ENCODE data around the gene STXBP1. TPM values are rescaled to one million over a fixed set of nuclear protein-coding genes. Genes with fewer than 3 reads are reported as not detected.

STXBP1 gene
- total and polyA plus RNA-seq, 2 of the 13 experiments (the other 11 are each of a cell fraction or from before 2014, with no cell fraction given): 2.9 TPM

DNA sequence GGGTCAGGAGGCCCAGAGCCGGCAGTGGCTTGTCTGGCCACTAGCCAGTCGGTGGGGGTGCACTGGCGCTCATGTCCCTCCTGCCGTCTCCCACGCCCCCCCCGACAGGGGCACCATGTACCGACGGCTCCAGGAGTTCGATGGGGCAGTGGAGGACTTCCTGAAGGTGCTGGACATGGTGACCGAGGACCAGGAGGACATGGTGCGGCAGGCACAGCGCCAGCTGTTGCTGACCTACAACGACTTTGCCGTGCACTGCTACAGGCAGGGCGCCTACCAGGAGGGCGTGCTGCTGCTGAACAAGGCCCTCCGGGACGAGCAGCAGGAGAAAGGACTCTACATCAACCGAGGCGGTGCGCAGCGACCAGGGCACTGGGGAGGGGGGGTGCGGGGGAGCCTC lies 111.9 kb downstream of the STXBP1 start:
- CTCF ChIA-PET (ENCODE audit: low intra/inter-chr PET ratio, low total read pairs): no interaction called here
- no TSS peak for BruUV-seq (replicated peaks)
- H2AFZ ChIP-seq (ENCODE audit: low read length): no peak overlapping the region

DNA sequence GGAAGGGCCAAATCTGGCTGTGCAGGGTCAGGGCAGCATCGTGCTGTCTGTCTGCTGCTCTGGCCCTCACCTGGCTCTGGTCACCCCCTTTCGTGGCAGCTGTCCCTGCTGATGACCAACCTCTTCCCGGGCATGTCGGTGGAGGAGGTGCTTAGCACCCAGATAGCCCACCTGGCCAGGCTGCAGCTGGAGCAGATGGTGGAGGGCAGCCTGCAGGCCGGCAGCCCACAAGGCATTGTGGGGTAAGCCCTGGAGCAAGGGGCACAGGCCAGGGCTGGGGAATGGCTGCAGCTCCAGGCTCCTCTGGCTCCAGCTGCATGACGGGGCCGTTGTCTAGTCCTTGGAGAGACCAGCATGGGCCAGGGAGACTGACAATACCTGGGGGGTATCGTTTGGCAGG lies 114.8 kb downstream of the STXBP1 start:
- H3K9ac ChIP-seq (ENCODE audit: insufficient read depth, low read depth, low read length): no peak overlapping the region
- POLR2A ChIA-PET: no interaction called here
- DNase-seq (ENCODE audit: low spot score): no peak
- no peak for ATAC-seq
- BruUV-seq (replicated peaks): no TSS peak
- no peaks in the 10 kb centered on the region for H3K36me3 ChIP-seq (replicated peaks in 1 of 2; ENCODE audit: control insufficient read depth in 1 of 2, insufficient read depth in 2 of 2, low read length in 2 of 2)
- WGBS (ENCODE audit: low lambda C conversion rate): 23% methylated on average over 3 of the region's 8 CpGs
- no peaks in the 10 kb centered on the region for H4K20me1 ChIP-seq (ENCODE audit: insufficient read depth, low read length)
- peaks cover 32% of the 10 kb centered on the region for H3K4me1 ChIP-seq (ENCODE audit: insufficient read depth, low read length)
- H3K4me3 ChIP-seq (replicated peaks in 1 of 3; ENCODE audit: insufficient read depth in 1 of 3, low read depth in 2 of 3, low read length in 3 of 3): no peak overlapping the region
- H2AFZ ChIP-seq (ENCODE audit: low read length): no peak overlapping the region
- no peak overlapping the region for H3K4me2 ChIP-seq (ENCODE audit: low read depth, low read length)
- peaks cover 0 to 2% of the 10 kb centered on the region in 2 experiments; a peak in 1 of 5 replicates for H3K27me3 ChIP-seq (ENCODE audit: control insufficient read depth in 1 of 2, insufficient read depth in 2 of 2, low read length in 2 of 2)
- H3K9me3 ChIP-seq (ENCODE audit: low read length): no peaks in the 10 kb centered on the region
- H3K79me2 ChIP-seq (ENCODE audit: insufficient read depth, low read length): no peaks in the 10 kb centered on the region
- CTCF ChIA-PET (ENCODE audit: low intra/inter-chr PET ratio, low total read pairs): no interaction called here
- no peak overlapping the region for H3K27ac ChIP-seq (ENCODE audit: extremely low read length, insufficient read depth, low read length)
- intact Hi-C loops (cut with micrococcal nuclease; ENCODE audit: unreplicated experiment) (loop anchor here (10.0 kb wide), 1 partner anchor 222 kb away; no protein-coding TSS in a partner anchor), in situ Hi-C loops (cut with HindIII; ENCODE audit: extremely low pct_ligation_motif_present, low pct_unique_long_range_greater_than_20kb) (no loop called here)
- no peak for FAIRE-seq
- TF ChIP-seq, protein P1, sequence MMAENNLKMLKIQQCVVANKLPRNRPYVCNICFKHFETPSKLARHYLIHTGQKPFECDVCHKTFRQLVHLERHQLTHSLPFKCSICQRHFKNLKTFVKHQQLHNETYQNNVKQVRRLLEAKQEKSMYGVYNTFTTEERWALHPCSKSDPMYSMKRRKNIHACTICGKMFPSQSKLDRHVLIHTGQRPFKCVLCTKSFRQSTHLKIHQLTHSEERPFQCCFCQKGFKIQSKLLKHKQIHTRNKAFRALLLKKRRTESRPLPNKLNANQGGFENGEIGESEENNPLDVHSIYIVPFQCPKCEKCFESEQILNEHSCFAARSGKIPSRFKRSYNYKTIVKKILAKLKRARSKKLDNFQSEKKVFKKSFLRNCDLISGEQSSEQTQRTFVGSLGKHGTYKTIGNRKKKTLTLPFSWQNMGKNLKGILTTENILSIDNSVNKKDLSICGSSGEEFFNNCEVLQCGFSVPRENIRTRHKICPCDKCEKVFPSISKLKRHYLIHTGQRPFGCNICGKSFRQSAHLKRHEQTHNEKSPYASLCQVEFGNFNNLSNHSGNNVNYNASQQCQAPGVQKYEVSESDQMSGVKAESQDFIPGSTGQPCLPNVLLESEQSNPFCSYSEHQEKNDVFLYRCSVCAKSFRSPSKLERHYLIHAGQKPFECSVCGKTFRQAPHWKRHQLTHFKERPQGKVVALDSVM (CRISPR knock-in tag; IDR thresholded peaks at IDR 0.05): no peak
- TF ChIP-seq, protein P2, sequence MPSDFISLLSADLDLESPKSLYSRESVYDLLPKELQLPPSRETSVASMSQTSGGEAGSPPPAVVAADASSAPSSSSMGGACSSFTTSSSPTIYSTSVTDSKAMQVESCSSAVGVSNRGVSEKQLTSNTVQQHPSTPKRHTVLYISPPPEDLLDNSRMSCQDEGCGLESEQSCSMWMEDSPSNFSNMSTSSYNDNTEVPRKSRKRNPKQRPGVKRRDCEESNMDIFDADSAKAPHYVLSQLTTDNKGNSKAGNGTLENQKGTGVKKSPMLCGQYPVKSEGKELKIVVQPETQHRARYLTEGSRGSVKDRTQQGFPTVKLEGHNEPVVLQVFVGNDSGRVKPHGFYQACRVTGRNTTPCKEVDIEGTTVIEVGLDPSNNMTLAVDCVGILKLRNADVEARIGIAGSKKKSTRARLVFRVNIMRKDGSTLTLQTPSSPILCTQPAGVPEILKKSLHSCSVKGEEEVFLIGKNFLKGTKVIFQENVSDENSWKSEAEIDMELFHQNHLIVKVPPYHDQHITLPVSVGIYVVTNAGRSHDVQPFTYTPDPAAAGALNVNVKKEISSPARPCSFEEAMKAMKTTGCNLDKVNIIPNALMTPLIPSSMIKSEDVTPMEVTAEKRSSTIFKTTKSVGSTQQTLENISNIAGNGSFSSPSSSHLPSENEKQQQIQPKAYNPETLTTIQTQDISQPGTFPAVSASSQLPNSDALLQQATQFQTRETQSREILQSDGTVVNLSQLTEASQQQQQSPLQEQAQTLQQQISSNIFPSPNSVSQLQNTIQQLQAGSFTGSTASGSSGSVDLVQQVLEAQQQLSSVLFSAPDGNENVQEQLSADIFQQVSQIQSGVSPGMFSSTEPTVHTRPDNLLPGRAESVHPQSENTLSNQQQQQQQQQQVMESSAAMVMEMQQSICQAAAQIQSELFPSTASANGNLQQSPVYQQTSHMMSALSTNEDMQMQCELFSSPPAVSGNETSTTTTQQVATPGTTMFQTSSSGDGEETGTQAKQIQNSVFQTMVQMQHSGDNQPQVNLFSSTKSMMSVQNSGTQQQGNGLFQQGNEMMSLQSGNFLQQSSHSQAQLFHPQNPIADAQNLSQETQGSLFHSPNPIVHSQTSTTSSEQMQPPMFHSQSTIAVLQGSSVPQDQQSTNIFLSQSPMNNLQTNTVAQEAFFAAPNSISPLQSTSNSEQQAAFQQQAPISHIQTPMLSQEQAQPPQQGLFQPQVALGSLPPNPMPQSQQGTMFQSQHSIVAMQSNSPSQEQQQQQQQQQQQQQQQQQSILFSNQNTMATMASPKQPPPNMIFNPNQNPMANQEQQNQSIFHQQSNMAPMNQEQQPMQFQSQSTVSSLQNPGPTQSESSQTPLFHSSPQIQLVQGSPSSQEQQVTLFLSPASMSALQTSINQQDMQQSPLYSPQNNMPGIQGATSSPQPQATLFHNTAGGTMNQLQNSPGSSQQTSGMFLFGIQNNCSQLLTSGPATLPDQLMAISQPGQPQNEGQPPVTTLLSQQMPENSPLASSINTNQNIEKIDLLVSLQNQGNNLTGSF (CRISPR knock-in tag; IDR thresholded peaks at IDR 0.05): no peak
- TF ChIP-seq ETV5 (CRISPR knock-in tag; IDR thresholded peaks at IDR 0.05; ENCODE audit: borderline replicate concordance) (no peak), ZNF737 (CRISPR knock-in tag; IDR thresholded peaks at IDR 0.05; ENCODE audit: borderline replicate concordance) (no peak), BRD4 (CRISPR knock-in tag; IDR thresholded peaks at IDR 0.05) (no peak), ZFY (CRISPR knock-in tag; IDR thresholded peaks at IDR 0.05) (no peak)

More for the DNA sequence above, 111.9 kb downstream of the STXBP1 start:
- Histone ChIP-seq H3K27me3 (ENCODE audit: control insufficient read depth in 1 of 2, insufficient read depth in 2 of 2, low read length in 2 of 2) (peaks cover 0 to 2% of the 10 kb centered on the region in 2 experiments; a peak in 1 of 5 replicates), H3K9ac (ENCODE audit: insufficient read depth, low read depth, low read length) (no peak overlapping the region), H3K27ac (ENCODE audit: extremely low read length, insufficient read depth, low read length) (no peak overlapping the region), H3K79me2 (ENCODE audit: insufficient read depth, low read length) (no peaks in the 10 kb centered on the region), H3K4me2 (ENCODE audit: low read depth, low read length) (no peak overlapping the region), H3K36me3 (replicated peaks in 1 of 2; ENCODE audit: control insufficient read depth in 1 of 2, insufficient read depth in 2 of 2, low read length in 2 of 2) (no peaks in the 10 kb centered on the region), H4K20me1 (ENCODE audit: insufficient read depth, low read length) (no peaks in the 10 kb centered on the region), H3K4me1 (ENCODE audit: insufficient read depth, low read length) (peaks cover 15% of the 10 kb centered on the region), H3K4me3 (replicated peaks in 1 of 3; ENCODE audit: insufficient read depth in 1 of 3, low read depth in 2 of 3, low read length in 3 of 3) (no peak overlapping the region), H3K9me3 (ENCODE audit: low read length) (no peaks in the 10 kb centered on the region)
- 51% methylated on average over 5 of the region's 23 CpGs for WGBS (ENCODE audit: low lambda C conversion rate)
- FAIRE-seq (no peak), DNase-seq (ENCODE audit: low spot score) (no peak), ATAC-seq (peak; percentile 45)
- POLR2A ChIA-PET: interaction anchor here (0.7 to 1.4 kb wide), 2 partner anchors 8 to 10 kb away, joined by 3 to 6 read pairs; partner anchors contain the start of genes PTRH1 and TTC16
- intact Hi-C loops (cut with micrococcal nuclease; ENCODE audit: unreplicated experiment): loop anchor here (10.0 kb wide), 1 partner anchor 219 kb away; no protein-coding TSS in a partner anchor
- in situ Hi-C loops (cut with HindIII; ENCODE audit: extremely low pct_ligation_motif_present, low pct_unique_long_range_greater_than_20kb): no loop called here
- no peak for TF ChIP-seq ZNF782 (CRISPR knock-in tag; IDR thresholded peaks at IDR 0.05; ENCODE audit: borderline replicate concordance)
- no peak for TF ChIP-seq AHR (CRISPR knock-in tag; IDR thresholded peaks at IDR 0.05)
- TF ChIP-seq, protein P3, sequence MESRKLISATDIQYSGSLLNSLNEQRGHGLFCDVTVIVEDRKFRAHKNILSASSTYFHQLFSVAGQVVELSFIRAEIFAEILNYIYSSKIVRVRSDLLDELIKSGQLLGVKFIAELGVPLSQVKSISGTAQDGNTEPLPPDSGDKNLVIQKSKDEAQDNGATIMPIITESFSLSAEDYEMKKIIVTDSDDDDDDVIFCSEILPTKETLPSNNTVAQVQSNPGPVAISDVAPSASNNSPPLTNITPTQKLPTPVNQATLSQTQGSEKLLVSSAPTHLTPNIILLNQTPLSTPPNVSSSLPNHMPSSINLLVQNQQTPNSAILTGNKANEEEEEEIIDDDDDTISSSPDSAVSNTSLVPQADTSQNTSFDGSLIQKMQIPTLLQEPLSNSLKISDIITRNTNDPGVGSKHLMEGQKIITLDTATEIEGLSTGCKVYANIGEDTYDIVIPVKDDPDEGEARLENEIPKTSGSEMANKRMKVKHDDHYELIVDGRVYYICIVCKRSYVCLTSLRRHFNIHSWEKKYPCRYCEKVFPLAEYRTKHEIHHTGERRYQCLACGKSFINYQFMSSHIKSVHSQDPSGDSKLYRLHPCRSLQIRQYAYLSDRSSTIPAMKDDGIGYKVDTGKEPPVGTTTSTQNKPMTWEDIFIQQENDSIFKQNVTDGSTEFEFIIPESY (CRISPR knock-in tag; IDR thresholded peaks at IDR 0.05): peak; percentile 40; the same call in 1 of the 2 replicates

Measured in HepG2 (cell line).